ENCODE results near the gene STX3. TPM values are rescaled to one million over a fixed set of nuclear protein-coding genes. Genes with fewer than 3 reads are reported as not detected.

STX3 gene
- total and polyA plus RNA-seq, 2 of the 13 experiments (the other 11 are each of a cell fraction or from before 2014, with no cell fraction given): 16.5 to 24.0 TPM

DNA sequence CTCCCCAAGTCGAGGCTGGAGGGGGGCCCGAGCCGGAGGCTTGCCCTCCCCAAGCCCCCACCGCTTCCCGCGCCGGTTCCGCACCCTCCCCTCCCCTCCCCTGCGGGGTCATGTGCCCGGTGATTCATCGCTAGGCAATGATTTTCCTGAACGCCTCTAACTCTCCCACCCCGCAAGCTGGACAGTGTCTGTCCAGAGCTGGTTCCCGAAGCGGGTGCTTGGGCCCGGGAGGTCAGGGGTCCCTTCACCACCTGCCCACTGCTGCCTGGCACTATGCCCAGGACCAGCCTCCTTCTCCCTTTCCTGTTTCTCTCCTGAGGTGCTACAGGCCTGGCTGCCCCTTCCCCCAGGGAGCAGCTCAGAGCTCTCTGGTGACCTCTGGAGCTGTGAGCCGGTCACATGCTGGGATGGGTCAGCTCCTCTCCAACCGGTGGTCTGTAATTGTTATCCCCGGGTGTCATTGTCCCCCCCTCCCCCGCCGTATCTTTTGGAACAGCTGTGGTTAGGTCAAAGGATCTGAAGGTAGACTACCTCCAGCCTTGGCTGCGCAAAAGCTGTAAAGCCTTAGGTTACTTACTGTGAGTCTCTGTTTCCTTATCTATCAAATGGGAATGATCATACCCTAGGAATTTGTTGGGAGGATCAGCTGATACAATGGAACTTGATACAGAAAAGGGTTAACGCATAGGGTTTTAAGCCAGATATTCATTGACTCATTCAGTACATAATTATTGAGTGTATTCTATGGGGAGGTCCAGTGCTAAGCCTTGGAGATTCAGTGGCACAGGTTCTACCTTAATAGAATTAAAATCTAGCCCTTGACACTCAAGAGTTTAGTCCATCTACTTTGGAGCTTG lies 753 bp downstream of the STX3 start (continued):
- TF ChIP-seq SAFB2 (CRISPR knock-in tag; IDR thresholded peaks at IDR 0.05; ENCODE audit: borderline replicate concordance, low read depth) (no peak), HIVEP1 (CRISPR knock-in tag; IDR thresholded peaks at IDR 0.05) (no peak), ZNF788 (CRISPR knock-in tag; IDR thresholded peaks at IDR 0.05; ENCODE audit: borderline replicate concordance) (no peak; the same call in 1 of the 2 replicates), ZNF503 (CRISPR knock-in tag; IDR thresholded peaks at IDR 0.05) (no peak), USF2 (IDR thresholded peaks at IDR 0.05; ENCODE audit: low read depth, low read length) (peak; percentile 41; the same call in 1 of the 2 replicates), USF2 (CRISPR knock-in tag; IDR thresholded peaks at IDR 0.05; ENCODE audit: borderline replicate concordance) (peak; percentile 70; the same call in 1 of the 2 replicates), XRCC5 (optimal IDR thresholded peaks at IDR 0.05; ENCODE audit: low read length) (peak; percentile 24), SRSF1 (optimal IDR thresholded peaks at IDR 0.05; ENCODE audit: low read depth, low read length) (no peak), ASH2L (IDR thresholded peaks at IDR 0.05; ENCODE audit: insufficient read length, low read depth, low read length) (peak; percentile 29)
- TF ChIP-seq, protein P1, sequence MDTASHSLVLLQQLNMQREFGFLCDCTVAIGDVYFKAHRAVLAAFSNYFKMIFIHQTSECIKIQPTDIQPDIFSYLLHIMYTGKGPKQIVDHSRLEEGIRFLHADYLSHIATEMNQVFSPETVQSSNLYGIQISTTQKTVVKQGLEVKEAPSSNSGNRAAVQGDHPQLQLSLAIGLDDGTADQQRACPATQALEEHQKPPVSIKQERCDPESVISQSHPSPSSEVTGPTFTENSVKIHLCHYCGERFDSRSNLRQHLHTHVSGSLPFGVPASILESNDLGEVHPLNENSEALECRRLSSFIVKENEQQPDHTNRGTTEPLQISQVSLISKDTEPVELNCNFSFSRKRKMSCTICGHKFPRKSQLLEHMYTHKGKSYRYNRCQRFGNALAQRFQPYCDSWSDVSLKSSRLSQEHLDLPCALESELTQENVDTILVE (CRISPR knock-in tag; IDR thresholded peaks at IDR 0.05): no peak
- TF ChIP-seq, protein P2, sequence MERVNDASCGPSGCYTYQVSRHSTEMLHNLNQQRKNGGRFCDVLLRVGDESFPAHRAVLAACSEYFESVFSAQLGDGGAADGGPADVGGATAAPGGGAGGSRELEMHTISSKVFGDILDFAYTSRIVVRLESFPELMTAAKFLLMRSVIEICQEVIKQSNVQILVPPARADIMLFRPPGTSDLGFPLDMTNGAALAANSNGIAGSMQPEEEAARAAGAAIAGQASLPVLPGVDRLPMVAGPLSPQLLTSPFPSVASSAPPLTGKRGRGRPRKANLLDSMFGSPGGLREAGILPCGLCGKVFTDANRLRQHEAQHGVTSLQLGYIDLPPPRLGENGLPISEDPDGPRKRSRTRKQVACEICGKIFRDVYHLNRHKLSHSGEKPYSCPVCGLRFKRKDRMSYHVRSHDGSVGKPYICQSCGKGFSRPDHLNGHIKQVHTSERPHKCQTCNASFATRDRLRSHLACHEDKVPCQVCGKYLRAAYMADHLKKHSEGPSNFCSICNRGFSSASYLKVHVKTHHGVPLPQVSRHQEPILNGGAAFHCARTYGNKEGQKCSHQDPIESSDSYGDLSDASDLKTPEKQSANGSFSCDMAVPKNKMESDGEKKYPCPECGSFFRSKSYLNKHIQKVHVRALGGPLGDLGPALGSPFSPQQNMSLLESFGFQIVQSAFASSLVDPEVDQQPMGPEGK (CRISPR knock-in tag; IDR thresholded peaks at IDR 0.05): peak; percentile 73
- TF ChIP-seq, protein P3, sequence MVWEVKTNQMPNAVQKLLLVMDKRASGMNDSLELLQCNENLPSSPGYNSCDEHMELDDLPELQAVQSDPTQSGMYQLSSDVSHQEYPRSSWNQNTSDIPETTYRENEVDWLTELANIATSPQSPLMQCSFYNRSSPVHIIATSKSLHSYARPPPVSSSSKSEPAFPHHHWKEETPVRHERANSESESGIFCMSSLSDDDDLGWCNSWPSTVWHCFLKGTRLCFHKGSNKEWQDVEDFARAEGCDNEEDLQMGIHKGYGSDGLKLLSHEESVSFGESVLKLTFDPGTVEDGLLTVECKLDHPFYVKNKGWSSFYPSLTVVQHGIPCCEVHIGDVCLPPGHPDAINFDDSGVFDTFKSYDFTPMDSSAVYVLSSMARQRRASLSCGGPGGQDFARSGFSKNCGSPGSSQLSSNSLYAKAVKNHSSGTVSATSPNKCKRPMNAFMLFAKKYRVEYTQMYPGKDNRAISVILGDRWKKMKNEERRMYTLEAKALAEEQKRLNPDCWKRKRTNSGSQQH (CRISPR knock-in tag; IDR thresholded peaks at IDR 0.05; ENCODE audit: low read depth): 0 out of 2 replicates have a peak, but pooled peaks have one; percentile 25
- TF ChIP-seq, protein P4, sequence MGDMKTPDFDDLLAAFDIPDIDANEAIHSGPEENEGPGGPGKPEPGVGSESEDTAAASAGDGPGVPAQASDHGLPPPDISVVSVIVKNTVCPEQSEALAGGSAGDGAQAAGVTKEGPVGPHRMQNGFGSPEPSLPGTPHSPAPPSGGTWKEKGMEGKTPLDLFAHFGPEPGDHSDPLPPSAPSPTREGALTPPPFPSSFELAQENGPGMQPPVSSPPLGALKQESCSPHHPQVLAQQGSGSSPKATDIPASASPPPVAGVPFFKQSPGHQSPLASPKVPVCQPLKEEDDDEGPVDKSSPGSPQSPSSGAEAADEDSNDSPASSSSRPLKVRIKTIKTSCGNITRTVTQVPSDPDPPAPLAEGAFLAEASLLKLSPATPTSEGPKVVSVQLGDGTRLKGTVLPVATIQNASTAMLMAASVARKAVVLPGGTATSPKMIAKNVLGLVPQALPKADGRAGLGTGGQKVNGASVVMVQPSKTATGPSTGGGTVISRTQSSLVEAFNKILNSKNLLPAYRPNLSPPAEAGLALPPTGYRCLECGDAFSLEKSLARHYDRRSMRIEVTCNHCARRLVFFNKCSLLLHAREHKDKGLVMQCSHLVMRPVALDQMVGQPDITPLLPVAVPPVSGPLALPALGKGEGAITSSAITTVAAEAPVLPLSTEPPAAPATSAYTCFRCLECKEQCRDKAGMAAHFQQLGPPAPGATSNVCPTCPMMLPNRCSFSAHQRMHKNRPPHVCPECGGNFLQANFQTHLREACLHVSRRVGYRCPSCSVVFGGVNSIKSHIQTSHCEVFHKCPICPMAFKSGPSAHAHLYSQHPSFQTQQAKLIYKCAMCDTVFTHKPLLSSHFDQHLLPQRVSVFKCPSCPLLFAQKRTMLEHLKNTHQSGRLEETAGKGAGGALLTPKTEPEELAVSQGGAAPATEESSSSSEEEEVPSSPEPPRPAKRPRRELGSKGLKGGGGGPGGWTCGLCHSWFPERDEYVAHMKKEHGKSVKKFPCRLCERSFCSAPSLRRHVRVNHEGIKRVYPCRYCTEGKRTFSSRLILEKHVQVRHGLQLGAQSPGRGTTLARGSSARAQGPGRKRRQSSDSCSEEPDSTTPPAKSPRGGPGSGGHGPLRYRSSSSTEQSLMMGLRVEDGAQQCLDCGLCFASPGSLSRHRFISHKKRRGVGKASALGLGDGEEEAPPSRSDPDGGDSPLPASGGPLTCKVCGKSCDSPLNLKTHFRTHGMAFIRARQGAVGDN (CRISPR knock-in tag; IDR thresholded peaks at IDR 0.05): peak; percentile 64; the same call in 1 of the 2 replicates
